ENCODE measurements around the gene KIF16B. TPM values are rescaled to one million over a fixed set of nuclear protein-coding genes. Genes with fewer than 3 reads are reported as not detected.

Gene KIF16B
- total and polyA plus RNA-seq, 2 donors (not counting 3 experiments of a cell fraction or from before 2014, with no cell fraction given), result 2.9 to 8.8 TPM

- H3K27ac ChIP-seq (ENCODE audit: insufficient read depth, low read depth, low read length), result no peak overlapping the region
- no TSS peak for BruUV-seq (replicated peaks)
- H3K27me3 ChIP-seq (ENCODE audit: control insufficient read depth in 2 of 2, insufficient read depth in 2 of 2, low read length in 2 of 2), result no peaks in the 10 kb centered on the region
- H4K20me1 ChIP-seq (replicated peaks; ENCODE audit: control insufficient read depth, extremely low read depth, insufficient read depth, low read length), result no peaks in the 10 kb centered on the region
- dilution Hi-C loops (cut with MboI; ENCODE audit: extremely low pct_ligation_motif_present, low sequenced_read_pairs), result no loop called here
- intact Hi-C loops (cut with micrococcal nuclease), result no loop called here
- ChIA-PET CTCF (no interaction called here), POLR2A (no interaction called here)
- H3K9me1 ChIP-seq (replicated peaks; ENCODE audit: control insufficient read depth, extremely low read depth, insufficient read depth, low read length), result no peaks in the 10 kb centered on the region
- FAIRE-seq (no peak), DNase-seq (ENCODE audit: low read depth, low spot score) (no peak)
- H3K36me3 ChIP-seq (ENCODE audit: control insufficient read depth in 2 of 2, extremely low read depth in 1 of 2, insufficient read depth in 2 of 2, low read length in 2 of 2), result no peaks in the 10 kb centered on the region
- TF ChIP-seq MYC (IDR thresholded peaks at IDR 0.05; ENCODE audit: low read depth, low read length) (no peak), JUN (IDR thresholded peaks at IDR 0.05; ENCODE audit: borderline replicate concordance, insufficient read depth, insufficient read length, low read depth) (no peak), MAX (IDR thresholded peaks at IDR 0.05; ENCODE audit: insufficient read depth, insufficient read length) (no peak), POLR2AphosphoS5 (IDR thresholded peaks at IDR 0.05; ENCODE audit: insufficient read depth, low read depth, low read length) (no peak), GATA2 (IDR thresholded peaks at IDR 0.05; ENCODE audit: insufficient read depth, insufficient read length, low read depth, low read length) (no peak)
- H3K4me3 ChIP-seq (replicated peaks in 1 of 3; ENCODE audit: insufficient read depth in 1 of 3, low read depth in 1 of 3, low read length in 3 of 3), result no peak overlapping the region
- no peaks in the 10 kb centered on the region for H3K4me1 ChIP-seq (ENCODE audit: control insufficient read depth, extremely low read depth, insufficient read depth, low read length)
- H3K4me2 ChIP-seq (ENCODE audit: insufficient read depth, low read length), result no peak overlapping the region
- no peaks in the 10 kb centered on the region for H3K79me2 ChIP-seq (ENCODE audit: control insufficient read depth, insufficient read depth, low read length)
- no peak overlapping the region for H2AFZ ChIP-seq (ENCODE audit: low read depth, low read length)
- H3K9me3 ChIP-seq (replicated peaks; ENCODE audit: control insufficient read depth, insufficient read depth, low read length), result no peaks in the 10 kb centered on the region
- no peak overlapping the region for H3K9ac ChIP-seq (replicated peaks; ENCODE audit: extremely low read depth, insufficient read depth, low read length)
These were observed 191.8 kb downstream of the KIF16B start for GRCh38 chr20:16381444-16381843.

GRCh38 chr20:16378712-16379370 lies 194.4 kb downstream of the KIF16B start:
- Histone ChIP-seq H3K9me3 (replicated peaks; ENCODE audit: control insufficient read depth, insufficient read depth, low read length) (no peaks in the 10 kb centered on the region), H2AFZ (ENCODE audit: low read depth, low read length) (no peak overlapping the region), H3K27me3 (ENCODE audit: control insufficient read depth in 2 of 2, insufficient read depth in 2 of 2, low read length in 2 of 2) (no peaks in the 10 kb centered on the region), H3K36me3 (ENCODE audit: control insufficient read depth in 2 of 2, extremely low read depth in 1 of 2, insufficient read depth in 2 of 2, low read length in 2 of 2) (no peaks in the 10 kb centered on the region), H3K4me3 (replicated peaks in 1 of 3; ENCODE audit: insufficient read depth in 1 of 3, low read depth in 1 of 3, low read length in 3 of 3) (no peak overlapping the region), H3K9me1 (replicated peaks; ENCODE audit: control insufficient read depth, extremely low read depth, insufficient read depth, low read length) (no peaks in the 10 kb centered on the region), H3K79me2 (ENCODE audit: control insufficient read depth, insufficient read depth, low read length) (no peaks in the 10 kb centered on the region), H3K9ac (replicated peaks; ENCODE audit: extremely low read depth, insufficient read depth, low read length) (no peak overlapping the region), H3K4me1 (ENCODE audit: control insufficient read depth, extremely low read depth, insufficient read depth, low read length) (no peaks in the 10 kb centered on the region), H3K27ac (ENCODE audit: insufficient read depth, low read depth, low read length) (no peak overlapping the region), H3K4me2 (ENCODE audit: insufficient read depth, low read length) (no peak overlapping the region), H4K20me1 (replicated peaks; ENCODE audit: control insufficient read depth, extremely low read depth, insufficient read depth, low read length) (no peaks in the 10 kb centered on the region)
- no TSS peak for BruUV-seq (replicated peaks)
- dilution Hi-C loops (cut with MboI; ENCODE audit: extremely low pct_ligation_motif_present, low sequenced_read_pairs) (no loop called here), intact Hi-C loops (cut with micrococcal nuclease) (no loop called here)
- DNase-seq (ENCODE audit: low read depth, low spot score) (no peak), FAIRE-seq (no peak)
- CTCF ChIA-PET, result no interaction called here
- TF ChIP-seq GATA2 (IDR thresholded peaks at IDR 0.05; ENCODE audit: insufficient read depth, insufficient read length, low read depth, low read length) (no peak), JUN (IDR thresholded peaks at IDR 0.05; ENCODE audit: borderline replicate concordance, insufficient read depth, insufficient read length, low read depth) (no peak), POLR2A (IDR thresholded peaks at IDR 0.05; ENCODE audit: low read depth, low read length) (no peak), MAX (IDR thresholded peaks at IDR 0.05; ENCODE audit: insufficient read depth, insufficient read length) (no peak)
- POLR2A ChIA-PET, result no interaction called here
